T-helper 1 cell treated with Interleukin-12 subunit alpha and Interleukin-12 subunit beta and Interleukin-4 antibody, amounts not matched to agents 30 μg/mL and 1 μg/mL, for 36 hours (primary cell): ENCODE results near the gene BMP10.

Experiments used
- H3K27ac Mint-ChIP-seq: one replicate; pipeline ENCODE4 v1.8.0; 2021; ENCODE audit warnings: mild to moderate bottlenecking, mixed read lengths
- H3K27me3 Mint-ChIP-seq: one replicate; pipeline ENCODE4 v1.8.0; 2021; ENCODE audit warnings: low read depth, mixed read lengths
- H3K36me3 Mint-ChIP-seq: one replicate; pipeline ENCODE4 v1.8.0; 2021; ENCODE audit warnings: low read depth, mixed read lengths
- H3K4me1 Mint-ChIP-seq: one replicate; pipeline ENCODE4 v1.8.0; 2021; ENCODE audit warnings: low read depth, mixed read lengths
- H3K4me3 Mint-ChIP-seq: one replicate; pipeline ENCODE4 v1.8.0; 2021; ENCODE audit warnings: mild to moderate bottlenecking, moderate library complexity, mixed read lengths
- H3K9me3 Mint-ChIP-seq: one replicate; pipeline ENCODE4 v1.8.0; 2021; ENCODE audit warnings: mixed read lengths

The BMP10 gene

GRCh38 chr2:68849579-68850030, 21.6 kb downstream of the BMP10 start:
- Mint-ChIP-seq H3K4me3 (no peak overlapping the region), H3K27ac (no peak overlapping the region), H3K4me1 (peaks cover under 1% of the 10 kb centered on the region), H3K9me3 (no peaks in the 10 kb centered on the region), H3K27me3 (peaks cover 46% of the 10 kb centered on the region), H3K36me3 (no peaks in the 10 kb centered on the region)

- Mint-ChIP-seq H3K4me3 (no peak overlapping the region), H3K36me3 (peaks cover 4% of the 10 kb centered on the region), H3K27ac (no peak overlapping the region), H3K27me3 (peaks cover 43% of the 10 kb centered on the region), H3K4me1 (no peaks in the 10 kb centered on the region), H3K9me3 (no peaks in the 10 kb centered on the region)
These were observed 23.4 kb downstream of the BMP10 start for GRCh38 chr2:68847751-68848150.

- H3K36me3 Mint-ChIP-seq, result peaks cover 4% of the 10 kb centered on the region
- H3K27ac Mint-ChIP-seq, result no peak overlapping the region
- no peaks in the 10 kb centered on the region for H3K9me3 Mint-ChIP-seq
- no peak overlapping the region for H3K4me3 Mint-ChIP-seq
- H3K4me1 Mint-ChIP-seq, result no peaks in the 10 kb centered on the region
- peaks cover 44% of the 10 kb centered on the region for H3K27me3 Mint-ChIP-seq
These were observed 25.1 kb downstream of the BMP10 start for GRCh38 chr2:68846091-68846490.

- H3K27ac Mint-ChIP-seq, result no peak overlapping the region
- peaks cover 4% of the 10 kb centered on the region for H3K36me3 Mint-ChIP-seq
- H3K9me3 Mint-ChIP-seq, result no peaks in the 10 kb centered on the region
- H3K4me3 Mint-ChIP-seq, result no peak overlapping the region
- H3K4me1 Mint-ChIP-seq, result no peaks in the 10 kb centered on the region
- peaks cover 34% of the 10 kb centered on the region for H3K27me3 Mint-ChIP-seq
These were observed 26.2 kb downstream of the BMP10 start for GRCh38 chr2:68845043-68845442.

- H3K27ac Mint-ChIP-seq, result no peak overlapping the region
- H3K4me3 Mint-ChIP-seq, result no peak overlapping the region
- H3K9me3 Mint-ChIP-seq, result no peaks in the 10 kb centered on the region
- peaks cover 29% of the 10 kb centered on the region for H3K4me1 Mint-ChIP-seq
- peaks cover 4% of the 10 kb centered on the region for H3K27me3 Mint-ChIP-seq
- H3K36me3 Mint-ChIP-seq, result peaks cover 4% of the 10 kb centered on the region
These were observed 31.9 kb downstream of the BMP10 start for GRCh38 chr2:68839260-68839833.

- Mint-ChIP-seq H3K4me3 (no peak overlapping the region), H3K4me1 (peaks cover 31% of the 10 kb centered on the region), H3K27ac (no peak overlapping the region), H3K9me3 (no peaks in the 10 kb centered on the region), H3K27me3 (peaks cover 4% of the 10 kb centered on the region), H3K36me3 (peaks cover 4% of the 10 kb centered on the region)
These were observed 32.6 kb downstream of the BMP10 start for GRCh38 chr2:68838641-68839040.

- Mint-ChIP-seq H3K27me3 (peaks cover 4% of the 10 kb centered on the region), H3K4me1 (peaks cover 37% of the 10 kb centered on the region), H3K27ac (peak overlapping the region; percentile 66), H3K36me3 (no peaks in the 10 kb centered on the region), H3K9me3 (no peaks in the 10 kb centered on the region), H3K4me3 (no peak overlapping the region)
These were observed 33.3 kb downstream of the BMP10 start for GRCh38 chr2:68837861-68838341.

GRCh38 chr2:68837164-68837860, 33.9 kb downstream of the BMP10 start:
- no peaks in the 10 kb centered on the region for H3K36me3 Mint-ChIP-seq

GRCh38 chr2:68835621-68836020, 35.6 kb downstream of the BMP10 start:
- peaks cover 11% of the 10 kb centered on the region for H3K36me3 Mint-ChIP-seq
- no peaks in the 10 kb centered on the region for H3K27me3 Mint-ChIP-seq
- H3K27ac Mint-ChIP-seq, result no peak overlapping the region
- peaks cover 59% of the 10 kb centered on the region for H3K4me1 Mint-ChIP-seq
- H3K9me3 Mint-ChIP-seq, result no peaks in the 10 kb centered on the region
- H3K4me3 Mint-ChIP-seq, result no peak overlapping the region

More at GRCh38 chr2:68837164-68837860, 33.9 kb downstream of the BMP10 start:
- Mint-ChIP-seq H3K4me3 (no peak overlapping the region), H3K27me3 (peaks cover 4% of the 10 kb centered on the region), H3K9me3 (no peaks in the 10 kb centered on the region), H3K4me1 (peaks cover 43% of the 10 kb centered on the region), H3K27ac (peak overlapping the region; percentile 66)

GRCh38 chr2:68834737-68835376, 36.3 kb downstream of the BMP10 start:
- Mint-ChIP-seq H3K4me3 (no peak overlapping the region), H3K27ac (no peak overlapping the region), H3K27me3 (no peaks in the 10 kb centered on the region), H3K36me3 (peaks cover 13% of the 10 kb centered on the region), H3K4me1 (peaks cover 66% of the 10 kb centered on the region), H3K9me3 (no peaks in the 10 kb centered on the region)

- H3K4me3 Mint-ChIP-seq, result no peak overlapping the region
- H3K4me1 Mint-ChIP-seq, result peaks cover 80% of the 10 kb centered on the region
- H3K27ac Mint-ChIP-seq, result no peak overlapping the region
These were observed 38.0 kb downstream of the BMP10 start for GRCh38 chr2:68833162-68833561.

GRCh38 chr2:68832233-68832869, 38.8 kb downstream of the BMP10 start:
- H3K27me3 Mint-ChIP-seq, result no peaks in the 10 kb centered on the region
- H3K27ac Mint-ChIP-seq, result peak overlapping the region; percentile 62
- H3K36me3 Mint-ChIP-seq, result peaks cover 31% of the 10 kb centered on the region
- H3K4me3 Mint-ChIP-seq, result peak overlapping the region; percentile 27
- no peaks in the 10 kb centered on the region for H3K9me3 Mint-ChIP-seq
- peaks cover 81% of the 10 kb centered on the region for H3K4me1 Mint-ChIP-seq

More at GRCh38 chr2:68833162-68833561, 38.0 kb downstream of the BMP10 start:
- Mint-ChIP-seq H3K36me3 (peaks cover 26% of the 10 kb centered on the region), H3K9me3 (no peaks in the 10 kb centered on the region), H3K27me3 (no peaks in the 10 kb centered on the region)

- H3K27ac Mint-ChIP-seq, result peak overlapping the region; percentile 62
- H3K36me3 Mint-ChIP-seq, result peaks cover 31% of the 10 kb centered on the region
- peaks cover 76% of the 10 kb centered on the region for H3K4me1 Mint-ChIP-seq
- peak overlapping the region; percentile 27 for H3K4me3 Mint-ChIP-seq
- H3K9me3 Mint-ChIP-seq, result no peaks in the 10 kb centered on the region
- H3K27me3 Mint-ChIP-seq, result no peaks in the 10 kb centered on the region
These were observed 39.4 kb downstream of the BMP10 start for GRCh38 chr2:68831686-68832232.

GRCh38 chr2:68829749-68830148, 41.4 kb downstream of the BMP10 start:
- no peaks in the 10 kb centered on the region for H3K9me3 Mint-ChIP-seq
- peaks cover 47% of the 10 kb centered on the region for H3K36me3 Mint-ChIP-seq
- no peaks in the 10 kb centered on the region for H3K27me3 Mint-ChIP-seq
- peaks cover 67% of the 10 kb centered on the region for H3K4me1 Mint-ChIP-seq
- H3K27ac Mint-ChIP-seq, result peak overlapping the region; percentile 94
- H3K4me3 Mint-ChIP-seq, result peak overlapping the region; percentile 75
